IPS-18a (cell line): Measurements from ENCODE around the gene SWSAP1.
A peak's percentile ranks its signal among the peaks of the same experiment; 100 is the strongest.

ENCODE experiments used
- H3K27ac ChIP-seq: one replicate; pipeline ENCODE4 v1.5.1; 2013; ENCODE audit warnings: low read length
- H3K27me3 ChIP-seq: one replicate; pipeline ENCODE4 v1.6.1; 2013; ENCODE audit warnings: mild to moderate bottlenecking, low read length; ENCODE audit not compliant: control insufficient read depth, insufficient read depth
- H3K36me3 ChIP-seq: one replicate; pipeline ENCODE4 v1.6.1; 2013; ENCODE audit warnings: low read depth, low read length; ENCODE audit not compliant: control insufficient read depth
- H3K4me1 ChIP-seq: one replicate; pipeline ENCODE4 v1.6.1; 2013; ENCODE audit warnings: low read depth, low read length; ENCODE audit not compliant: control insufficient read depth
- H3K4me3 ChIP-seq: one replicate; pipeline ENCODE4 v1.5.1; 2013; ENCODE audit warnings: low read length
- H3K9ac ChIP-seq: one replicate; pipeline ENCODE4 v1.6.1; 2013; ENCODE audit warnings: mild to moderate bottlenecking, low read length, moderate library complexity
- H3K9me3 ChIP-seq: one replicate; pipeline ENCODE4 v1.6.1; 2013; ENCODE audit warnings: low read depth, low read length; ENCODE audit not compliant: control insufficient read depth

The SWSAP1 gene

DNA sequence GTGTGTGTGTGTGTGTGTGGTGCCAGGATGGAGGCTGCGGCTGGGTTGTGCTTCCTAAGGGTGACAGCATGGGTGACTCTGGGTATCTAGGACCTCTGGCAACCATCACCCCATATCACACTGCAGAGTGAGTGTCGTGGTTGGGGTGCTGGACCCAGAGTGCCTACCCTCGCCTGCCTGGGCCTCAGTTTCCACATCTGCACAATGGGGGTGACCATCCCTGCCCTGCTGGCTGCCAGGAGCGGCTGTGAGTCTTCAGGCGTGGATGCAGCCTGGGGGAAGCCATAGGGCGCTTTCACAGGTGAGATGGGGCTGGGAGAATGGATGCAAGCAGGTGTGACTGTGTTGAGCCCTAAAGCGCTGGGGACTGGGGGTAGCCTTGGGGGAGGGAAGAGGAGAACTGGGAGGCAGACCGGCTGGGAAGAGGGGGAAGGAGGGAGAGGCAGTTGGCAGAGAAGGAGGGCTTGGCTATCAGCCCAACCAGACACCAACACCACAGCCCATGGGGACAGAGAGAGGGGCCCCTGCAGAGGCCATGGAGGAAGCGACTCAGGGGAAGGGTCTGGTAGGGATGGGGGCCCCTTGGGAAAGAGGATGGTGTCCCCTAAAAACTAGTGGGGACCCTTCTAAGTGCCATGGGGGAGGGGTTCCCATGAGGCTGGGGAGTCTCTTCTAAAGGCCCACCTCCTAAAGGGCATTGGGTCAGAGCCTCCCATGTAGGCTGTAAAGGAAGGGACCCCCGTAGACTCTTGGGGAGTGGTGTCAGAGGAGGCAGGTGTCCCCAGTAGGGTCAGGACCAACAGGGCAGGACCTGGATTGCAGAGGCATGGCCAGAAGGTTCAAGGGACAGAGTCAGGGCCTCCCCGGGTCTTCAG lies 17.6 kb upstream of the SWSAP1 start:
- Histone ChIP-seq H3K27ac (no peak overlapping the region), H3K4me3 (no peak overlapping the region), H3K36me3 (no peaks in the 10 kb centered on the region), H3K9me3 (no peaks in the 10 kb centered on the region), H3K4me1 (no peaks in the 10 kb centered on the region), H3K27me3 (peaks cover 14% of the 10 kb centered on the region), H3K9ac (no peak overlapping the region)

GRCh38 chr19:11359421-11359820 lies 15.0 kb upstream of the SWSAP1 start:
- Histone ChIP-seq H3K9ac (no peak overlapping the region), H3K36me3 (no peaks in the 10 kb centered on the region), H3K4me3 (no peak overlapping the region), H3K9me3 (no peaks in the 10 kb centered on the region), H3K27me3 (peaks cover 14% of the 10 kb centered on the region), H3K4me1 (no peaks in the 10 kb centered on the region), H3K27ac (no peak overlapping the region)

GRCh38 chr19:11361037-11361770 lies 13.3 kb upstream of the SWSAP1 start:
- no peaks in the 10 kb centered on the region for H3K36me3 ChIP-seq
- H3K27ac ChIP-seq: no peak overlapping the region
- no peak overlapping the region for H3K9ac ChIP-seq
- no peaks in the 10 kb centered on the region for H3K9me3 ChIP-seq
- H3K4me3 ChIP-seq: peak overlapping the region; percentile 52
- H3K27me3 ChIP-seq: peaks cover 8% of the 10 kb centered on the region
- H3K4me1 ChIP-seq: no peaks in the 10 kb centered on the region

DNA sequence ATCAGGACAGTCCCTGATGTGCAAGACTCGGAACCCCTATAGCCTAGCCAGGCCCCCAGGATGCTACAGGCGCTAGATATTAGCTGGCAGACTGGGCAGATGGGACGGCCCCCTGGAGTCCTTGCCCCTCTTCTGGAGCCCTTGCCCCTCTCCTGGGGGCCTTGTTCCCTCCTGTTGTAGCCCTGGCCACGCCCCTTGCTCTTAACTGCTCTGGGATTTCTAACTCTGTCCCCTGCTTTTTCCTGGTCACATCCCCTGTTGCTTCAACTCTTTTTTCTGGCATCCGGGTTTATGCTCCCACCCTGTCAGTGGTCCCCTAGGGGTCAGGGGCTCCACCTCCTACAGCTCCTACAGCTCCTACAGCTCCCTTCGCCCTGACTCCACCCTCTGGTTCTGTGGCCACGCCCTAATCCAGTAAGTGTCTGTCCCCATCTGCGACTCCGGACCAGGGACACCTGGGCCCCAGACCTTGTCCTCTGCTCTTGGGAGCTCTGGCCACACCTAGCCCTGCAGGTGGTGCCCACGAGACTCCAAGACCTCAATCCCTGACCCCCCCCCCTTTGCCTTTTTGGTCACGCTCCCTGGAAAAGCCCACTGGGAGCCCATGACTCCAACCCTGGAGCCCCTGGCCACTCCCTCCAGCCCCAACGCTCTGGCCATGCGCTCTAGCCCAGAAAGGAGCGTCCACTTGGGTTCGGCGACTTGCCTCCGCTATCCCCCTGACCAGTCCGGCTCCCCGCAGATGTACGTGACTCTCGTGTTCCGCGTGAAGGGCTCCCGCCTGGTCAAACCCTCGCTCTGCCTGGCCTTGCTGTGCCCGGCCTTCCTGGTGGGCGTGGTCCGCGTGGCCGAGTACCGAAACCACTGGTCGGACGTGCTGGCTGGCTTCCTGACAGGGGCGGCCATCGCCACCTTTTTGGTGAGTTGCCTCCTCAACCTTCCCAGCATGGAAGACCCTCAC lies 12.4 kb upstream of the SWSAP1 start:
- Histone ChIP-seq H3K36me3 (no peaks in the 10 kb centered on the region), H3K4me3 (peak overlapping the region; percentile 52), H3K9ac (no peak overlapping the region), H3K27me3 (peaks cover 6% of the 10 kb centered on the region), H3K9me3 (no peaks in the 10 kb centered on the region), H3K4me1 (no peaks in the 10 kb centered on the region), H3K27ac (no peak overlapping the region)

DNA sequence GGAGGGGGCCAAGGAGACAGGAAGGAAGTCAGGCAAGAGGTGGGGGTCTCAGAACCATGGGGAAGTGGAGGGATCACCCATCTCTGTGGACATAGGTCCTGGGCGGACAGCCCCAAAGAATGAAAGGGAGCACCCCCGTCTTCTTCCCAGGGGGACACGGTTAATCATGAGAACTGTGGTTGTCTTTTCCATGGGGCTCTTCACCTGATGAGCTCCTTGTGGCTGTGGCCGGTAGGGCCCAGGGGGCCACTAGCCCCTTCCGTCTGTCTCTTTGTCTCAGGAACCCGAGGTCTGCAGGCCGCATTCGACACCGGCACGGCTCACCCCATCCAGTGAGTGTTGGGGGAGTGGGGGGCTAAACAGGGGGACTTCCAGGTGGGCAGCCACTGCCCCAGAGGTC lies 10.6 kb upstream of the SWSAP1 start:
- Histone ChIP-seq H3K9me3 (no peaks in the 10 kb centered on the region), H3K4me3 (no peak overlapping the region), H3K4me1 (no peaks in the 10 kb centered on the region), H3K27me3 (peaks cover 6% of the 10 kb centered on the region), H3K27ac (no peak overlapping the region), H3K9ac (no peak overlapping the region), H3K36me3 (no peaks in the 10 kb centered on the region)

GRCh38 chr19:11364296-11364904 lies 10.1 kb upstream of the SWSAP1 start:
- no peak overlapping the region for H3K9ac ChIP-seq
- no peaks in the 10 kb centered on the region for H3K9me3 ChIP-seq
- H3K27me3 ChIP-seq: peaks cover 6% of the 10 kb centered on the region
- no peaks in the 10 kb centered on the region for H3K4me1 ChIP-seq
- H3K27ac ChIP-seq: no peak overlapping the region
- H3K4me3 ChIP-seq: no peak overlapping the region
- no peaks in the 10 kb centered on the region for H3K36me3 ChIP-seq

GRCh38 chr19:11364935-11365334 lies 9.5 kb upstream of the SWSAP1 start:
- peaks cover 6% of the 10 kb centered on the region for H3K27me3 ChIP-seq
- no peaks in the 10 kb centered on the region for H3K4me1 ChIP-seq
- no peaks in the 10 kb centered on the region for H3K9me3 ChIP-seq
- H3K27ac ChIP-seq: no peak overlapping the region
- H3K36me3 ChIP-seq: no peaks in the 10 kb centered on the region
- no peak overlapping the region for H3K4me3 ChIP-seq
- H3K9ac ChIP-seq: no peak overlapping the region

DNA sequence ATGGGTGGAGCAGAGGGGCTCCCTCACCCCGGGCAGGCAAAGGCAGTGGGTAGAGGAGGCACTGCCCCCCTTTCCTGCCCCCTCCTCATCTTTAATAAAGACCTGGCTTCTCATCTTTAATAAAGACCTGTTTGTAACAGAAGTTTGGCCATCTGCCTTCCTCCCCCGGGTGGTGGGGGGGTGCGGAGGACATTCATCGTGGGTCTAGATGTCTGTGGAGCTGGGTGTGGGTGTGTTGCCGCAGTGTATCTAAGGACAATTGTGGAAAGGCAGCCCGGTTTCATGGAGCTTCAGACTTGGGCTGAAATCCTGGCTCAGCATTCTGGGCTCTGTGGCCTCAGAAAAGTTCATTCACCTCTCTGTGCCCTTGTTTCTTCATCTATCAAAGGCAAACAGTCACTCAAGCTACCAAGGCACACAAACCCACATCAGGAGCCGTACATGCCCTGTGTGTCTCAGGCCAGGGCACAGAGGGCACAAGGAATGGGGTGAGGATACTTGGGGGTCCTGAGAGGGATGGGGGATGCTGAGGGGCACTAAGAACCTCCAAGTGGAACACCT lies 8.8 kb upstream of the SWSAP1 start:
- Histone ChIP-seq H3K4me1 (no peaks in the 10 kb centered on the region), H3K27ac (no peak overlapping the region), H3K27me3 (peaks cover 4% of the 10 kb centered on the region), H3K9ac (no peak overlapping the region), H3K36me3 (no peaks in the 10 kb centered on the region), H3K4me3 (no peak overlapping the region), H3K9me3 (no peaks in the 10 kb centered on the region)

DNA sequence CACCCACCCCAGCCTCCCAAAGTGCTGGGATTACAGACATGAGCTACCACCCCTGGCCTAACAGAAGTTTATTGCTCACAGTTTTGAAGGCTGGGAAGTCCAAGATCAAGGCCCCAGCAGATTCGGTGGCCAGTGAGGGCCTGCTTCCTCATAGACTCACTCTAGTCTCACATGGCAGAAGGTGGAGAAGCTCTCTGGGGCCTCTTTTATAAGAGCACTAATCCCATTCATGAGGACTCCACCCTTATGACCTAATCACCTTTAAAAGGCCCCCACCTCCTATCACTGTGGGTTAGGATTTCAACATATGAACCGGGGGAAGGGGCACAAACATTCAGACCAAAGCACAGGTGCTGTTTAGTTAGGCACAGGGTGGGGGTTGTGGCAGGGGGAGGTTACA lies 6.9 kb upstream of the SWSAP1 start:
- Histone ChIP-seq H3K4me3 (no peak overlapping the region), H3K27ac (no peak overlapping the region), H3K36me3 (no peaks in the 10 kb centered on the region), H3K9ac (no peak overlapping the region), H3K27me3 (no peaks in the 10 kb centered on the region), H3K4me1 (no peaks in the 10 kb centered on the region), H3K9me3 (no peaks in the 10 kb centered on the region)

GRCh38 chr19:11370744-11371143 lies 3.7 kb upstream of the SWSAP1 start:
- H3K4me1 ChIP-seq: peaks cover 4% of the 10 kb centered on the region
- H3K9ac ChIP-seq: no peak overlapping the region
- no peaks in the 10 kb centered on the region for H3K9me3 ChIP-seq
- H3K4me3 ChIP-seq: no peak overlapping the region
- H3K36me3 ChIP-seq: no peaks in the 10 kb centered on the region
- H3K27ac ChIP-seq: no peak overlapping the region
- no peaks in the 10 kb centered on the region for H3K27me3 ChIP-seq
